Fibroblast of mammary gland (primary cell): ENCODE measurements around the gene PRG2.

Source experiments
- DNase-seq: peaks from one replicate; pipeline ENCODE4 v3.0.0-alpha.2; 2010; ENCODE audit warnings: low read depth
- H3K4me3 ChIP-seq: 2 replicates; pipeline ENCODE4 v1.5.1; 2011; ENCODE audit warnings: low read depth, mild to moderate bottlenecking, low read length, moderate library complexity; ENCODE audit not compliant: control insufficient read depth
- TF ChIP-seq, protein P1 (sequence below): conservative IDR thresholded peaks from 2 replicates; pipeline ENCODE4 v1.5.1; 2011; ENCODE audit warnings: low read depth, low read length, inconsistent platforms; ENCODE audit not compliant: control insufficient read depth, insufficient read depth

Gene PRG2

DNA sequence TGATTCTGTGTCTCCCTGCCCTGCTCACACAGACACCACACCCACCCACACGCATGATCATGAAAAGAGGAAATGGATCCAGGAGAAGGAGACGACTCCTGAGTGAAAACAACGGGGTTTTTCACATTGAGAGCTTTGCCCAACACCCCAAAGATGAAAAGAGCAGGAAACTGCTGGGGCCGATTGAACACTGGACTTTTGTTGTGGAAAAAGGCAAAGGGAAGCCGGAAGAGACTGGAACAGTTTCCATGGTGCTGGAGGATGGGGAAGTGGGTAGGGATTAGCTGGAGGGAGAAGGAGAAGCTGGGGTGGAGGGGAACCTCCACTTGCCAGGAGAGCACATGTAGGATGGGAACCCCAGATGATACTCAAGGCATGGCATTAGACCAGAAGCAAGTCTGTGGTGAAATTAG is 41.7 kb upstream of the PRG2 start:
- TF ChIP-seq, protein P1, sequence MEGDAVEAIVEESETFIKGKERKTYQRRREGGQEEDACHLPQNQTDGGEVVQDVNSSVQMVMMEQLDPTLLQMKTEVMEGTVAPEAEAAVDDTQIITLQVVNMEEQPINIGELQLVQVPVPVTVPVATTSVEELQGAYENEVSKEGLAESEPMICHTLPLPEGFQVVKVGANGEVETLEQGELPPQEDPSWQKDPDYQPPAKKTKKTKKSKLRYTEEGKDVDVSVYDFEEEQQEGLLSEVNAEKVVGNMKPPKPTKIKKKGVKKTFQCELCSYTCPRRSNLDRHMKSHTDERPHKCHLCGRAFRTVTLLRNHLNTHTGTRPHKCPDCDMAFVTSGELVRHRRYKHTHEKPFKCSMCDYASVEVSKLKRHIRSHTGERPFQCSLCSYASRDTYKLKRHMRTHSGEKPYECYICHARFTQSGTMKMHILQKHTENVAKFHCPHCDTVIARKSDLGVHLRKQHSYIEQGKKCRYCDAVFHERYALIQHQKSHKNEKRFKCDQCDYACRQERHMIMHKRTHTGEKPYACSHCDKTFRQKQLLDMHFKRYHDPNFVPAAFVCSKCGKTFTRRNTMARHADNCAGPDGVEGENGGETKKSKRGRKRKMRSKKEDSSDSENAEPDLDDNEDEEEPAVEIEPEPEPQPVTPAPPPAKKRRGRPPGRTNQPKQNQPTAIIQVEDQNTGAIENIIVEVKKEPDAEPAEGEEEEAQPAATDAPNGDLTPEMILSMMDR = no peak

DNA sequence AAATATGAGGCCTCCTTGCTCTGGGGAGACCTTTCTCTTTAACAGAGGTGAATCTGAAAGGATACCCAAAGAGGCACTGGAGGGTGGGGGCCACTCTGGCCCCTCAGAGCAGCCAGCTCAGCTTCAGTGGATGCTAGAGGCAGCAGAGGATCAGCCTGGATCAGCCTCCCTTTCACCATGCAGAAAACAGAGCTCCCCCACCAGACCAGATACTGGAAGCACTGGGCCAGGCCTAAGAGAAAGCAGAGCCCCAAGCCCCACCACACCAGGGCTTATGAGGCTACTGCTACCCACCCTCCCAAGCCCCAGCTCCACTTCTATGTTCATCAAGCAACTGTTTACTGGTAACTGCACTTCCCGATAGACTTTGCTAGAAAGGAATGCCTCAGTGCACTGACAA is 40.5 kb upstream of the PRG2 start:
- TF ChIP-seq, protein P1 = no peak
- no peak for DNase-seq
- H3K4me3 ChIP-seq = no peak overlapping the region

More for the DNA sequence above, 41.7 kb upstream of the PRG2 start:
- no peak overlapping the region for H3K4me3 ChIP-seq
- DNase-seq = no peak

DNA sequence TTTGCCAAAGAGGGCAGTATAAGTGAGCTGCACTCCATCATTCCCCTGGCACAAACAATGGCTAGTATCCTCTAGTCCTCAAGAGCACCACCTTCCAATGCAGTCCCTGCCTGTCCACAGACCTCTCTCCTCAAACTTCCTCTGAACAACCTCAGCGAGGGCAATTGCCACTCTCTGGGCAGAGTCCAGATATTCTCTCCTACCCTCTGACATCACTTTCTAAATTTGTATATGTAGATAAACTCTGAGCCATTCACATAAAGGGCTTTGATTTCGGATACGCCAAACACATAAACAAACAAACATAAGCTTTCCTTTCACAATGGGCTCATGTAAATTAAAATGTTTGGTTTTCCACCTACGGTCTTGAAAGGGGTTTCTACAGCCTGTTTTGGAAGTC is 39.5 kb upstream of the PRG2 start:
- no peak for DNase-seq
- TF ChIP-seq, protein P1 = no peak
- H3K4me3 ChIP-seq = no peak overlapping the region

DNA sequence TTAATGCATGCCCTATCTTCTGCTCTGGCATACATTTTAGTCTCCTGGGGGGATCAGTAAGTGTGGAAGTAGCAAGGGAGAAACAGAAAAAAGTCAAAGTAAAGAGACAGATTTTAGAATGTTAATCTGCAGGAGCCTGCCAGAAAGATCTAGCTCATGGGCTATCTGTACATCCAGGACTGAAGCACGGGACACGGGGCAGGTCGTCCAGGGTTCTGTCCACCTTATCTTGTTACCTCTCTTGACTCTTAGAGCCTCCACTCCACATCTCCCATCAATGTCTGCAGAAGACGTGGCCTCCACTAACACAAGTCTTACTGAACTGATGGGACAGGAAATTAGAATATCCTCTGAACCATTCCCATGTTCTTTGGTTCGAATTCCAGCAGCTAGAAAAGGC is 38.2 kb upstream of the PRG2 start:
- no peak overlapping the region for H3K4me3 ChIP-seq
- no peak for DNase-seq
- TF ChIP-seq, protein P1 = no peak

DNA sequence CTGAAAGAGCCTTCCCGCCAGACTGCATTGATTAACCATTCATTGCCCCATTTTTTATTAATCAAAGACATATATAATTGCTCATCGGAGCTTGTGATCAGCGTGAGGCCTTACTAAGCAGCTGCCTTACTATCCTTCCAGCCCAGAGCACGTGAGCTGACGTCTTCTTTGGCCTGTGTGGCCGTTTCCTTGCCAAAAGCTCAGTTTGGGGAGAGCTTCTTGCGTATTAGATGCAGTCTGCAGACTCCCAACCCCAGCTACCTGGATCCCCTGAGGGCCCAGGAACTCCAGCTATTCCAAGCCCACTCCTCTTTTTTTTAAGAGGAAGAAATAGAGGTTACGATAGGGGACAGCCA is 37.3 kb upstream of the PRG2 start:
- peak; percentile 98 for DNase-seq
- TF ChIP-seq, protein P1 = no peak
- H3K4me3 ChIP-seq = no peak overlapping the region

DNA sequence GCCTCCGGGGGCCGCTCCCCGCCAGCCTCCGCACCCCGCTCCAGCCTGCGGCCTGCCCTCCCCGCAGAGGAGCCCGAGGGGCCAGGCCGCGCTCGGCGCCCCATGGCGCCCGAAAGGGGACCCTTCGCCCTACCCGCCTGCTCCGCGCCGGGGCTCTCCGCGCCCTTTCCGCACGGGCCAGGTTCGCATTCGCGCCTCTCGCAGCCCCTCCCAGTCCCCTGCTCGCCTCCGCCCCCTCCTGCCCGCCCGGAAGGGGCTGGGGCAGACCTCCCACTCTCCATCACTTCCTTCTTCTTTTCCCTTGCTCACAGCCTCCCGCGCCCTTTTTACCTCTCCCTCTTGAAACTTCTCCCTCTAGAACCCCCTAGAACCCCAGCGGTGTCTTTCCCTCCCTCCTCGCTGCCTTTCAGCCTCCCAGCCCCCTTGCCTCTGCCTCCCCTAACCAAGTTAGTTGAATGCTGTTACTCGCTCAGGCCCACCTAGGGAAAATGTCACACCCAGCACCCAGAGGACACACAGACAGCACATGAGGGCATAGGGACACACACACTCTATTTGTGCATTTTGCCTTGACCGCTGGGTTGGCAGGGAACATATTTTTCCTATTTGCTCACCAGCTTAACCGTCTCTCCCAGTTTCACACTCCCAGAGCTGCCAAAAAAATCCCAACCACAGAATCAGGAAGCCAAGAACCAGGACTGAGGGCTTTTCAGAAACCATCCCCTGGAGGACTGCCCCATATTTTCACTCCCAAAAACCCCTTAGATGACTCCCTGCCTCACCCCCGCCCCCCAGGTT is 36.7 kb upstream of the PRG2 start, which contains the start of gene SLC43A3:
Gene SLC43A3 (minus strand): TSS at position 193 of the 798 bp plus-strand sequence. CDS start 949 bp downstream, outside the sequence.
- peak within 1 kb of the TSS; percentile 49 for H3K4me3 ChIP-seq
- peak; percentile 98 for DNase-seq
- TF ChIP-seq, protein P1 = no peak
